Endometrial microvascular endothelial cells (primary cell): Measurements from ENCODE around the gene P3H1. TPM values are rescaled to one million over a fixed set of nuclear protein-coding genes. Genes with fewer than 3 reads are reported as not detected.
"Not testable (repeated sequence)": the region's sequence is repeated elsewhere in the genome, so short reads cannot be mapped to it uniquely, and the experiment has no call there.

Experiments
- in situ Hi-C: cut with HindIII; loops from 2 replicates; pipeline ENCODE4 v1.10.0; 2017; ENCODE audit warnings: low sequenced_read_pairs, low pct_unique_long_range_greater_than_20kb; ENCODE audit errors: inconsistent ontology term
- total RNA-seq: library from RNA; depleted of rRNA; stranded (reverse); fragments of >200 nt; gene quantifications from one replicate; pipeline ENCODE4 v1.2.3, GENCODE V29; 2015; ENCODE audit errors: inconsistent ontology term

The P3H1 gene, protein sequence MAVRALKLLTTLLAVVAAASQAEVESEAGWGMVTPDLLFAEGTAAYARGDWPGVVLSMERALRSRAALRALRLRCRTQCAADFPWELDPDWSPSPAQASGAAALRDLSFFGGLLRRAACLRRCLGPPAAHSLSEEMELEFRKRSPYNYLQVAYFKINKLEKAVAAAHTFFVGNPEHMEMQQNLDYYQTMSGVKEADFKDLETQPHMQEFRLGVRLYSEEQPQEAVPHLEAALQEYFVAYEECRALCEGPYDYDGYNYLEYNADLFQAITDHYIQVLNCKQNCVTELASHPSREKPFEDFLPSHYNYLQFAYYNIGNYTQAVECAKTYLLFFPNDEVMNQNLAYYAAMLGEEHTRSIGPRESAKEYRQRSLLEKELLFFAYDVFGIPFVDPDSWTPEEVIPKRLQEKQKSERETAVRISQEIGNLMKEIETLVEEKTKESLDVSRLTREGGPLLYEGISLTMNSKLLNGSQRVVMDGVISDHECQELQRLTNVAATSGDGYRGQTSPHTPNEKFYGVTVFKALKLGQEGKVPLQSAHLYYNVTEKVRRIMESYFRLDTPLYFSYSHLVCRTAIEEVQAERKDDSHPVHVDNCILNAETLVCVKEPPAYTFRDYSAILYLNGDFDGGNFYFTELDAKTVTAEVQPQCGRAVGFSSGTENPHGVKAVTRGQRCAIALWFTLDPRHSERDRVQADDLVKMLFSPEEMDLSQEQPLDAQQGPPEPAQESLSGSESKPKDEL
- 111 TPM for total RNA-seq

DNA sequence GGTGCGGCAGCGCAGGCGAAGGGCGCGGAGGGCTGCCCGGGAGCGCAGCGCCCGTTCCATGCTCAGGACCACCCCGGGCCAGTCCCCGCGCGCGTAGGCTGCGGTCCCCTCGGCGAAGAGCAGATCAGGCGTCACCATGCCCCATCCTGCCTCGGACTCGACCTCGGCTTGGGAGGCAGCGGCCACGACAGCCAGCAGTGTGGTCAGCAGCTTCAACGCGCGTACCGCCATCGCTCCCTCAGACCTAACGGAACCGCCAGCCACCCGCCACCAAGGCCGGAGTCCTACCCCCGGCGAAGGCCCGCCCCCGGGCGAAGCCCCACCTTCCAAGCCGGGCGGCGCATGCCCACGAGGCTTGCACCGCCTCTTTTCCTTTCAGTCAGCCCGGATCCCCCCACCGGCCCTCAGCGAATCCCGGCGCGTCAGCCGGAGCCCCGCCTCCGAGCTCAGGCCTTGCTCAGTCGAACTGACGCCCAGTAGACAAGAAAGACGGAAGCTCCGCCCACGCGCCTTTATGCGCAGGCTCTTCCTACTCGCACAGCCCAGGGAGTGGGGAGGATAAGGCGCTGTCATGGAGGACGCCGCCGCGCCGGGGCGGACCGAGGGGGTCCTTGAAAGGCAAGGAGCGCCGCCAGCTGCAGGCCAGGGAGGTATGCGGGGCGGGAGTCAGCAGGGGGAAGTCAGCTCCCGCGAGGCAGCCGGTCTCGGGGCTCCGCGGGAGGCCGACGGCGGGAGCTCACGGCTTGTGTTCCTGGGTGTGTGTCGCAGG, at the start of gene P3H1, which contains the start of gene C1orf50:
Gene P3H1 (minus strand): TSS at position 288 of the 769 bp plus-strand sequence. CDS start 57 bp downstream, at position 231.
Gene C1orf50 (plus strand): TSS at position 509 of the 769 bp plus-strand sequence. CDS start 63 bp downstream, at position 572.
- in situ Hi-C loops: no loop called here

DNA sequence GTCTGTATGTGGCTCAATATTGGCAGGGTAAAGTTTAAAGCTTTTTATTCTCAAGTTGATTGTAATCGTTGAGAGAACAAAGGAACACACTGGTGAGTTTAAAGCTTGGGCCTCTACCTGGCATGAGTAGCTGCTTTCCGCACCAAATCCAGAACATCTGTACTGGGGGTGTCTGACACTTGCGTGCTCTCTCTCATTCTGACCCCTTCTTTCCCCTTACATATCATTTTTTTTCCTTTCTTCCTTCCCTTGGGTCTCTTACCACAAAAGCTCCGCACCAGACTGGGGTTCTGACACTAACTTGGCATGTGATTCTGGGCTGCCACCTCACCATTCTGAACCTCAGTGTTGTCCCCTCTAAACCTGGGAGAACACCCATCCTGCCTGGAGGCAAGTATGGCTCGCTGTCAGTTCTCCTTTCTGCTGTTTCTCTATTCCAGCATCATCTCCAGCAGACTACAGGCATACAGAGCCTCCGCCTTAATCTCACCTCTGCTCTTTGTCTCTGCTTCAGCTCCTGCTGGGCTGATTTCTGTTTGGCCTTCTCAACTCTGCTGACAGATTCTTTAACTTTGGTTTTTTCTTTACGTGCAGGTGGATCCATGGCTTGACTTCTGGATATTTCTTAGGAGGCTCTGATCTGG, 49.2 kb upstream of the P3H1 start:
- in situ Hi-C loops: no loop called here

DNA sequence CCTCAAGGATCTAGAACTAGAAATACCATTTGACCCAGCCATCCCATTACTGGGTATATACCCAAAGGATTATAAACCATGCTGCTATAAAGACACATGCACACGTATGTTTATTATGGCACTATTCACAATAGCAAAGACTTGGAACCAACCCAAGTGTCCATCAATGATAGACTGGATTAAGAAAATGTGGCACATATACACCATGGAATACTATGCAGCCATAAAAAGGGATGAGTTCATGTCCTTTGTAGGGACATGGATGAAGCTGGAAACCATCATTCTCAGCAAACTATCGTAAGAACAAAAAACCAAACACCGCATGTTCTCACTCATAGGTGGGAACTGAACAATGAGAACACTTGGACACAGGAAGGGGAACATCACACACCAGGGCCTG, 48.0 kb upstream of the P3H1 start:
- in situ Hi-C loops: not testable (repeated sequence)

- in situ Hi-C loops: no loop called here
These were observed 40.3 kb upstream of the P3H1 start for GRCh38 chr1:42807056-42807668.

- in situ Hi-C loops: no loop called here
These were observed 39.8 kb upstream of the P3H1 start for GRCh38 chr1:42806593-42806992.

- in situ Hi-C loops: no loop called here
These were observed 39.3 kb upstream of the P3H1 start for GRCh38 chr1:42806171-42806570.

DNA sequence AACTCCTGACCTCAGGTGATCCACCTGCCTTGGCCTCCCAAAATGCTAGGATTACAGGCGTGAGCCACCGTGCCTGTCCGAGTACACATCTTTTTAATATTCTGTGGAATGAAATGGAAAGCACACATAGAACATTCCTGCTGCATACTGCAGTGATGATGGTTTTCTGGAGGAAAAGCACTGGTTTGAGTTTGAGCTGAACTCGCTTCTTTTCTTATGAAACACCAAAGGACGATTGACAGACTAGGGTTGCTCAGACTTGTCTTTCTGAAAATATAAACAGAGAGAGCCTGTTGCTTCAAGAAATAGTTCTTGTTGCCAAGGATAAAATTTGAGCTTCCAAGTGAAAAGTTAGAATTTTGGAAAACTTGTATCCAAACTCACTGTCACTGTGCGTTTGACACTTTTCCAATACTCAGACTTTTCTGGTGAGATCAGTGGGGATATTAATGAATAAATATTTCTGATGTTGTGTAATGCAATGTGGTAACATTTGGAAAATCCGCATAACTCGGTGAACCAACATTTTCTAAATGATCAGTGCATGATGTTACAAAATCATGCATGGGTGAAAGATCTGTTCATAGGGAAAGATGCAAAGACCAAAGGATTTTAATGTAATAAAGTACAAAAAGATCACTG, 35.1 kb upstream of the P3H1 start:
- in situ Hi-C loops: no loop called here

- in situ Hi-C loops: no loop called here
These were observed 31.2 kb upstream of the P3H1 start for GRCh38 chr1:42797979-42798378.

DNA sequence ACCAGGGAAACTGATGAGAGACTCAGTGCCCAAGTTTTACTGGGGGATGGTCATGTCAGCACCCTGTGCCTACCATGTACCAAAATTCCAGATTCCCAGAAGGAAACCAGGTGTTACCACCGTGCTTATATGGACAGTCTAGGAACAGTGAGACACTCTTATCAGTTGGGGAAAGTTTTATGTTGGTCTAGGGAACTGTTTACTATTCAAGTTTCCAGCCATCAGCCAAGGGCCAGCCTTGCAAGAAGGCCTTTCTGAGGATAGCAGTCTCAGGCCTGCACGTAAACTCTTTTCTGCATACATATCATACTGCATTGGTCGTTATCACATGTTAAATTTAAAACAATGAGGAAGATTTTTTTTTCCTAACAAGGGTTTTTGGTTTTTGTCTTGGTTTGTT, 30.6 kb upstream of the P3H1 start:
- in situ Hi-C loops: no loop called here

DNA sequence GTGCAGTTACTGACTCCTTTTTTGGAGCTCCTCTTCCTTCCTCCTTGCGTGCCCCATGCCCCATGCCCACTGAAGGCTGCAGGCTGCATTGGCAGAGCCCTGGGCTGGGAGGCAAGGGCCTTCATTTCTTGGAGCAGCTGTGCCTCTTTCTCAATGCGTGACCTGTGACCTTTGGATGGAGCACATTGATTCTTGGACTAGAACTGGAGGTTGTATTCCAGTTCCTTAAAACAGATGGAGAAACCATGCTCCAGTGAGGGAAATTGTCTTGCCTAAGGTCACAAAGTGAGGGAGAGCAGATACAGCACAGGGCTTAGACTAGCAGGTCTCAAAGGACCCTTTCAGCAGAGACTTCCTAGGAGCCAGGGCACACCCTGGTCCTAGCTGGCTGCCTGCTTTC, 27.0 kb upstream of the P3H1 start:
- in situ Hi-C loops: no loop called here

DNA sequence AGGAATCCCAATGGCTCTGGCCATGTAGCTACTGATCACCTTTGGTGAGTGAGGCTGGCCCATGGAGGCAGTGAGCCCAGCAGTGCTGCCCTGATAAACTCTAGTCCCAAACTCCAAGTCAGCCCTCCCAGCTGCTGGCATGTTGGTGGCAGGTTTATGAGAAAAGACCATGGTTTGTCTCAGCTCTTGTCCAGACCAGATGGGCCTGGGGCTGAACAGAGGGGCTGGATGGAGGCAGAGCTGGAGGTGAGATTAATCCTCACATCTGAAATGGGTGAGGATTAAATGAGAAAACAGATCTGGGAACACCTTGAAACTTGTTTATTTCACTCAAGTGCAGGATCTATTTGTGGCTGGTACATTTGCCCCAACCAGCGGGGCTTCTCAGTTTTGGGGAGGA, 21.2 kb upstream of the P3H1 start:
- in situ Hi-C loops: no loop called here

DNA sequence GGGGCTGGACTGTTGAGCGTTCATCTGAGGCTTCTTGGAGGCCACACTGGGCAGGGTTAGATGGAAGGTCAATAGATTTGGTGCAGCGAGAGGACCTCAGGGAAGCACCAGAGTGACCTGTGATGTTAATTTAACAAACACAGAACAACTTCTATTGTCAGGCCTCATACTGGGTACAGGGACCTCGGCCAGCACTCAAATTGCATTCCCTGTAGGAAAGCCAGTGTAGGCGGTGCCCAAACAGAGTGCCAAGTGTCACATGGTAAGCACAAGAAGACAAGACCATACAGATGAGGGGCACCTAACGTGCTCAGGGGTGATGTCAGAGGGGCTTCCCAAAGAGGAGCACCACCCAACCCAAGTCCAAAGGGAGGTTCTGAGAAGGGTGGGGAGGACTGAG, 19.3 kb upstream of the P3H1 start:
- in situ Hi-C loops: no loop called here

DNA sequence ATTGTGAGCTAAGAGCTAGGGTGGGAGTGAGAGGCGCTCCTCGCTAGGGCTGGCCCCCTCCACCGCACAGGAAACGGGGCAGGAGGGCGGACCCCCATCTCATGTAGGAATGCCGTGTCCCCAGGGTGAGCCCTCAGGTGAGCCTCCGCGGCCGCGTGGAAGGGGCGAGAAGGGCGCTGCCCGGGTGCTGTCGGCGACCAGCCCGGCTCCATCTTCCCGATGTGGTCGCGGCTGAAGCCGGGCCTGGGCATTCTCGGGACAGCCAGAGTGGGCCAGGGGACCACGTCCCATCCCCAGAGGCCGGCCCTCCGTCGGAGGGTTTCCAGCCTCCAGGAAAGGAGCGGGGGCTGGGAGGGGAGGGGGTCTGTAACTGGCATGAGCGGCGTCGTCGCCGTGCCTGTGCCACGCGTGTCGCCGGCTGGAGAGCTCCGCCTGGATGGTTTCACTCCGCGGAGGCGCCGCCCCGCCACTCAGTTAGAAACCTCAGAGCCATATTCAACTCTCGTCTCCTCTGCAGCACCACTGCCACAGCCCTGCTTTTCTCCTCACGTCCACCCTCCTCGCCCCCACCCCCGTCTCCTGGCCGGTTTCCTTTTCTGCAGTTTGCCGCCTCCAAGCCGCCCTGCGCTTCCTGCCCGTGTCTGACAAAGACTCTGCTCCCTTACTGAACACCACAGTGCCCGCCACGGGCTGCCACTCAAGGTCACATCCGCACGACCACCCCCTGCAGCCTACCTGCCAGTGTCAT, 18.3 kb upstream of the P3H1 start, which contains the start of gene TMEM269:
Gene TMEM269 (plus strand): TSS at position 46 of the 748 bp plus-strand sequence. CDS start 4,903 bp downstream, outside the sequence.
- in situ Hi-C loops: no loop called here

- in situ Hi-C loops: no loop called here
These were observed 17.7 kb upstream of the P3H1 start for GRCh38 chr1:42784547-42784945.

DNA sequence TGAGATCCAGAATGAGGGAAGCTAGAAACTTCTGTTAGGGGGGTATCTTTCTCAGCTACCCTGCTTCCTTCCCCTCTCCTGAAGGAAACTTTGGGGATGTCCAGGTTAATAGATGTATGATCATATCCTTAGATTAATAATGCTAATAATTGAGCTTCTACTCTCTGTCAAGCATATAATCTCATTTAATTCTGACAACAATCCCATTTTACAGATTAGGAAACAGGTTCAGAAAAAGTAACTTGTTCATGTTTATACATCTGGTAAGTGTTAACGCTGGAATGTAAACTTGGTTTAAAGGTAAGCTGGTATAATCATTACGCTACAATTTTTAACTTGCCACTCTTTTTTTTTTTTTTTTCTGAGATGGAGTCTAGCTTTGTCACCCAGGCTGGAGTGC, 16.3 kb upstream of the P3H1 start:
- in situ Hi-C loops: no loop called here

- in situ Hi-C loops: no loop called here
These were observed 13.3 kb upstream of the P3H1 start for GRCh38 chr1:42780176-42780575.

DNA sequence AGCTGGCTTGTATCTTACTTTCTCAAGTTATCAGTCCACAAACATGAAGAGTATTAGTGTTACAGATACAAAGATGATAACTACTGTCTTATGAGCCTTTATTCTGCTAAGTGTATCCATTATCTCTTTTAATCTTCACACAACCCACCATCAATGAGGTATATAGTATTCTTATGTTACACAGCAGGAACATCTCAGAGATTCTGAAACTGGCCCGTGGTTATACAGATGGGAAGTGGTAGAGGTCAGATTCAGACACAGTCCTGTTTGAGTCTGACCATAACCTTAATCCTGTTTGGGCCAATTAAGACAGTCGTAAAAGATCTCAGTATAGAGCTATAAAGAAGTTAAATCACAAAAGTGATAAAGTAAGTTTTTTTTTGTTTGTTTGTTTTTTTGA, 12.9 kb upstream of the P3H1 start:
- in situ Hi-C loops: no loop called here
